IPS-20b (cell line): ENCODE results near the gene GRK6.
"Not testable (repeated sequence)": the region's sequence is repeated elsewhere in the genome, so short reads cannot be mapped to it uniquely, and the experiment has no call there.

Experiments
- H3K27ac ChIP-seq: one replicate; pipeline ENCODE4 v1.5.1; 2013; ENCODE audit warnings: low read length
- H3K27me3 ChIP-seq: 2 replicates; pipeline ENCODE4 v1.6.1; 2013; ENCODE audit warnings: mild to moderate bottlenecking, low read length, inconsistent platforms; ENCODE audit not compliant: insufficient read depth
- H3K36me3 ChIP-seq: 2 replicates; pipeline ENCODE4 v1.6.1; 2013; ENCODE audit warnings: low read depth, mild to moderate bottlenecking, inconsistent platforms, low read length, moderate library complexity; ENCODE audit not compliant: insufficient read depth
- H3K4me1 ChIP-seq: 2 replicates; pipeline ENCODE4 v1.6.1; 2013; ENCODE audit warnings: mild to moderate bottlenecking, control low read depth, inconsistent platforms, low read length, moderate library complexity; ENCODE audit not compliant: insufficient read depth
- H3K4me3 ChIP-seq: 2 replicates; pipeline ENCODE4 v1.5.1; 2013; ENCODE audit warnings: mild to moderate bottlenecking, low read length, inconsistent platforms
- H3K9ac ChIP-seq: 2 replicates; pipeline ENCODE4 v1.6.1; 2013; ENCODE audit warnings: low read depth, mild to moderate bottlenecking, inconsistent platforms, low read length, moderate library complexity
- H3K9me3 ChIP-seq: 2 replicates; pipeline ENCODE4 v1.6.1; 2013; ENCODE audit warnings: mild to moderate bottlenecking, low read depth, low read length, inconsistent platforms; ENCODE audit not compliant: insufficient read depth

Gene GRK6

GRCh38 chr5:177417081-177417480 lies 9.4 kb upstream of the GRK6 start:
- not testable (repeated sequence) for H3K27ac ChIP-seq, H3K36me3 ChIP-seq, H3K9ac ChIP-seq, H3K4me3 ChIP-seq, H3K9me3 ChIP-seq, H3K4me1 ChIP-seq
- H3K27me3 ChIP-seq = peaks cover 14% of the 10 kb centered on the region

- Histone ChIP-seq H3K27me3 (peaks cover 4% of the 10 kb centered on the region; the same call in 1 of the 2 replicates), H3K4me1 (no peaks in the 10 kb centered on the region), H3K9me3 (no peaks in the 10 kb centered on the region), H3K27ac (no peak overlapping the region), H3K4me3 (no peak overlapping the region), H3K9ac (no peak overlapping the region), H3K36me3 (no peaks in the 10 kb centered on the region)
These were observed 7.4 kb upstream of the GRK6 start for GRCh38 chr5:177419046-177419445.

GRCh38 chr5:177420472-177420871 lies 6.0 kb upstream of the GRK6 start:
- H3K9ac ChIP-seq, H3K27me3 ChIP-seq, H3K4me1 ChIP-seq, H3K36me3 ChIP-seq, H3K27ac ChIP-seq, H3K4me3 ChIP-seq, H3K9me3 ChIP-seq: not testable (repeated sequence)

GRCh38 chr5:177421062-177421798 lies 5.2 kb upstream of the GRK6 start:
- no peaks in the 10 kb centered on the region for H3K9me3 ChIP-seq
- H3K4me1 ChIP-seq = peaks cover 5% of the 10 kb centered on the region; the same call in 1 of the 2 replicates
- H3K9ac ChIP-seq = no peak overlapping the region

GRCh38 chr5:177423671-177424070 lies 2.8 kb upstream of the GRK6 start:
- no peak overlapping the region for H3K27ac ChIP-seq
- no peaks in the 10 kb centered on the region; the same call in 1 of the 2 replicates for H3K27me3 ChIP-seq
- no peaks in the 10 kb centered on the region for H3K36me3 ChIP-seq
- H3K9ac ChIP-seq = no peak overlapping the region
- H3K4me1 ChIP-seq = peaks cover 5% of the 10 kb centered on the region; the same call in 1 of the 2 replicates
- H3K4me3 ChIP-seq = no peak overlapping the region
- no peaks in the 10 kb centered on the region for H3K9me3 ChIP-seq

More at GRCh38 chr5:177421062-177421798, 5.2 kb upstream of the GRK6 start:
- Histone ChIP-seq H3K36me3 (no peaks in the 10 kb centered on the region), H3K4me3 (no peak overlapping the region), H3K27me3 (no peaks in the 10 kb centered on the region; the same call in 1 of the 2 replicates), H3K27ac (no peak overlapping the region)

GRCh38 chr5:177425196-177425800 lies 1.2 kb upstream of the GRK6 start:
- H3K4me3 ChIP-seq = peak overlapping the region; percentile 72
- H3K27me3 ChIP-seq = no peaks in the 10 kb centered on the region; the same call in 1 of the 2 replicates
- H3K36me3 ChIP-seq = peaks cover 8% of the 10 kb centered on the region
- peak overlapping the region; percentile 83; the same call in 1 of the 2 replicates for H3K9ac ChIP-seq
- no peaks in the 10 kb centered on the region for H3K9me3 ChIP-seq
- H3K27ac ChIP-seq = peak overlapping the region; percentile 53
- H3K4me1 ChIP-seq = peaks cover 5% of the 10 kb centered on the region; the same call in 1 of the 2 replicates

GRCh38 chr5:177425801-177426565 lies 493 bp upstream of the GRK6 start:
- Histone ChIP-seq H3K36me3 (peaks cover 14% of the 10 kb centered on the region), H3K4me3 (peak overlapping the region; percentile 72), H3K9ac (peak overlapping the region; percentile 83; the same call in 1 of the 2 replicates), H3K27ac (peak overlapping the region; percentile 53), H3K9me3 (no peaks in the 10 kb centered on the region), H3K4me1 (peaks cover 5% of the 10 kb centered on the region; the same call in 1 of the 2 replicates), H3K27me3 (no peaks in the 10 kb centered on the region; the same call in 1 of the 2 replicates)

- H3K9me3 ChIP-seq = no peaks in the 10 kb centered on the region
- peaks cover 5% of the 10 kb centered on the region; the same call in 1 of the 2 replicates for H3K4me1 ChIP-seq
- peak overlapping the region; percentile 86 for H3K4me3 ChIP-seq
- no peaks in the 10 kb centered on the region; the same call in 1 of the 2 replicates for H3K27me3 ChIP-seq
- no peak overlapping the region for H3K27ac ChIP-seq
- peak overlapping the region; percentile 93 for H3K9ac ChIP-seq
- peaks cover 28% of the 10 kb centered on the region for H3K36me3 ChIP-seq
These were observed 841 bp downstream of the GRK6 start for GRCh38 chr5:177427211-177427822.

- H3K9me3 ChIP-seq = no peaks in the 10 kb centered on the region
- H3K4me3 ChIP-seq = peak overlapping the region; percentile 86
- H3K9ac ChIP-seq = peak overlapping the region; percentile 93; the same call in 1 of the 2 replicates
- peaks cover 35% of the 10 kb centered on the region for H3K36me3 ChIP-seq
- H3K27me3 ChIP-seq = no peaks in the 10 kb centered on the region; the same call in 1 of the 2 replicates
- no peak overlapping the region for H3K27ac ChIP-seq
- peaks cover 5% of the 10 kb centered on the region; the same call in 1 of the 2 replicates for H3K4me1 ChIP-seq
These were observed 1.6 kb downstream of the GRK6 start for GRCh38 chr5:177427919-177428573.

- H3K9ac ChIP-seq = no peak overlapping the region
- peaks cover 5% of the 10 kb centered on the region; the same call in 1 of the 2 replicates for H3K4me1 ChIP-seq
These were observed 2.2 kb downstream of the GRK6 start for GRCh38 chr5:177428574-177429217.

More at GRCh38 chr5:177428574-177429217, 2.2 kb downstream of the GRK6 start:
- Histone ChIP-seq H3K9me3 (no peaks in the 10 kb centered on the region), H3K36me3 (peaks cover 40% of the 10 kb centered on the region), H3K4me3 (no peak overlapping the region), H3K27ac (no peak overlapping the region), H3K27me3 (no peaks in the 10 kb centered on the region; the same call in 1 of the 2 replicates)
